Lung microvascular endothelial cell (primary cell): ENCODE results near the gene SENP6. TPM values are rescaled to one million over a fixed set of nuclear protein-coding genes. Genes with fewer than 3 reads are reported as not detected.
A peak's percentile ranks its signal among the peaks of the same experiment; 100 is the strongest.

Source experiments
- DNase-seq, 2 donors: peaks; one replicate each; pipeline versions ENCODE4 v3.0.0 to v3.0.0-alpha.2; 2010; ENCODE audit warnings: low read depth in 2 of 2
- total RNA-seq: library from RNA; depleted of rRNA; stranded (reverse); fragments of >200 nt; gene quantifications from 2 replicates; pipeline ENCODE4 v1.2.1, GENCODE V29; 2014

The SENP6 gene
- total RNA-seq, 1 donor from 2014 or later: 39.5 TPM

DNA sequence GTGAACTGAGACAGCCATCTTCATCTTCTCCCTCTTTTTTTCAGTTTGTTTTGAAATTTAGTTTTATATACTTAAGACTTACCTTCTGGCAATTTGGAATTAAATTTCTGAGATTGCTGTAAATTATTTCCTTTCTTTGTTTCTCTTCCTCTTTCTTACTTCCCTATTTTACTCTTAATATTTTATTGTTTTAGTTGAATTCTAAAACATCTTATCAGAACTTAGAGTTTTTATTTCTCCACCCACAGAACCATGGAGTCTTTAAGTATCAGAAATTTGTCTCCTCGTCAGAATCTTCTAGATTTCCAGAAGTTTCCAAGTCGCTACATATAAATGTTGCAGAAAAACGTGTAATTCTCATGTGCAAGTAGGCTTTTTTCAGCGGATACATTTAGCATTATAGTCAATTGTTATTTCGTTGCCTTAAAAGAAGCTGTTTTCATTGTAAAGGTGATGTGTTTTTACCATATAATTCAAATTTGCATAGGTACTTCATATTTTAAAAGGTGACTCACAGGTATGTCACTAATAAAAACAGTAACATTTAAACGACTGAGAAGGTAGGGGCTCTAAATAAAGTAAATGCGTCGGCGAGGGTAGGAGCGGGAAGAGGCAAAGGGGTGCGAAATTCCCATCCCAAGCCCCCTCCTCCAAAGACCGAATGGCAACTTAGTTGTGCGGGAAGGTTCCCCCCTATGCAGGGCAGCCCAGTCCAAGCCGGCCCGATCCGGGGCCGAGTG, 146.5 kb downstream of the SENP6 start:
- no peak for DNase-seq

DNA sequence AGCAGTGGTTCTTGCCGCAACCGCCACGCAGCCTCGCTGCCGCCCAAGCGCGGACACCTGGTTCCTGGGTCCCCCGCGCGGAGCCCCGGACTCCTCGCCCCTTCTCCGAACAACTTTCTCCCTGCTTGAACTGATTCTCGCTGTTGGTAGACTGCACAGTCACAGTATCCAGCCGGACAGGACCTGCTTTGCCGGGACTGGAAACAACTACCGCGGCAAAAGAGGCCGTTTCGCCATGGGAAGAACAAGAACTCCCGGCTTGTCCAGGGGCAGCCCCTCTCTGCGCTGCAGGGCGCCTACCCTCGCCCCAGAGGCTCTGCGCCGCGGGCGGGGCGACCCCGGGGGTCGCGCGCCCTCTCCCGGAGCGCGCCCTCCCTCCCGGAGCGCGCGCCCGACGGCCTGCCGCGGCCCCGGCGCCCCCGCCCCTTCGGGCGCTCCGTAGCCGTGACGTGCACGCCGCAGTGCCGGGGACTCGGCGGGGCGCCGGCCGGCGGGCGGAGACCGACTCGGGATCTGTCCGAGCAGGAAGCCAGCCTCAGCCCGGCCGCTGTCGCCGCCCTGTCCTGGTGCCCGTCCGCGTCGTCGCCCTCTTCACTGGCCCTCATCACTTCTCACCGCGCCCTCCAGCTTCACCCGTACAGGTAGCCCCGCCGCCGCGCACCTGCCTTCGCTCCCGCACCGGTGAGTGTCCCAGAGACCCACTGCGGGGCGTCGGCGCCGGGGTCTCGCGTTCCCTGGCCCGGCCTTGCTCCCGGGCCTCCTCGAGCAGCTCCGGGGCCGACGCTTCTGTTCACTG, 147.3 kb downstream of the SENP6 start, which contains the start of gene MYO6:
Gene MYO6, plus strand, starts transcription at position 497 of the 796 bp plus-strand sequence. CDS start 68,309 bp downstream, outside the sequence.
- peak; percentile 68 to 76 for DNase-seq

DNA sequence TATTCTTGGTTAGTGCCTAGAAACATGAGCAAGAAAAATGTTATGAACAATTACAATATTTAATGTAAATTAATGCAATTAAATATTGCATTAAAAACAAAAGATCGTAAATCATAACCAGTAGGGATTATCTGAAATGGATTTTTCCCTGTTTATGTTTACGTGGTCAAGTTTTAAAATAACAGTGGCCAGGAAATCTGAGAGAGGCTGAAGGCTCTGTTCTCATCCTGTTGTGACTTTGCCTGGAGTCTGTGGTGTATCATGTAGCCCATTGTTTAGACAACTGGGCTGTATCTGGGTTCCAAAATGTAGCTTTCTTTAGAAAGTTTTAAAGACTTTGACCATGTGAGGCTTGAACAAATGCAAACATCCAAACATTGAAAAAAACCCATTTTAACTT, 149.8 kb downstream of the SENP6 start:
- DNase-seq: peak; percentile 45 to 82

DNA sequence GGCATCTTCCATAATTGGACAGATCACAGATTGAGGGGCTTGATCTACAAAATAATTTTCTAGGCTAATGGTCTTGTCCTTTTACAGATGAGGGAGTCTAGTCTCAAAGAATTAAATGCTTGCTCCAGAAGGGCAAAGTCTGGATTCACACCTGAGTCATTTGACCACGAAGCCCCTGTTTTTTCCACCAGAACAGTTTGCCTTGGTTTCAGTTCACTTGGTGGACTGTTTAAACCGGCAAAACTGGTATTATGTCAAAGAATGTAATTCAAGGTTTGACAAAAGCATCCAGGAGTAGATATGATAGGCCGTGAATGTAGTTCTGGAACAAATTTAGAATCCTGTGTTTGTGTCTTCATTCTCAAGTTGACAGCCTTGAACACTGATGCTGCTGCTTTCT, 150.7 kb downstream of the SENP6 start:
- peak; percentile 15 to 30 for DNase-seq

DNA sequence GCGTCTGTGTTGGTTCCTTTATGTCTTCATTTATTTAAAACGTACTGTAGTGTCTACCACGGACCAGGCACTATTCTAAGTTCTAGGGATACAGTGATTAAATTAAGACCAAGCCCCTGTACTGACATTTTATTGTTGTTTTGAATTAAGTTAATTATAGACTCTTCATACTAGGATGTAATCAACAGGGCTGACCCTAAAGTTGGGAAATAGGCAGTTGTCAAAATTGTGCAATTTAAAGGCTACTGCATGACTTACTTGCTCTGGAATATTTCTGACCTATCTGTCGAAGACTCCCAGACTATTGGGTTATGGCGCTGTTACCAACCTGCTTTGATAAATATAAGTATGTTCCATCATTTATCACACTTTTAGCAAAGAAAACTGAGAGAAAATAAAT, 154.0 kb downstream of the SENP6 start:
- DNase-seq: no peak

DNA sequence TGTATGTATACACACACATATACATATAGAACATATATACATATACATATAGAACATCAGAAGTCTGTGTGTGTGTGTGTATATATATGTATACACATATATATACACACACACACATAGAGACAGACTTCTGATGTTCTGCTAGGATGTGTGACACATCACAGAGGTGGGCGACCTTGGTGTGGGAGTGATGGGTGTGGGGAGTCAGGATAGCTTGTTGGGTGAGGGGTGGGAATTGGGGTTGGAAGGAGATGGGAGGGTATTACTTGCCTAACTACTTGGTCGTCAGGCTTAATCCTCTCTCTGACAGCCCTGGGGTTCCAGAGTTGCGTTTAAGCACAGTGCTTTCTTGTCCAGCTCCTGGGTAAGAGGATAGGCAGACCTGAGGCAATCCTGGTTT, 155.6 kb downstream of the SENP6 start:
- DNase-seq: no peak

DNA sequence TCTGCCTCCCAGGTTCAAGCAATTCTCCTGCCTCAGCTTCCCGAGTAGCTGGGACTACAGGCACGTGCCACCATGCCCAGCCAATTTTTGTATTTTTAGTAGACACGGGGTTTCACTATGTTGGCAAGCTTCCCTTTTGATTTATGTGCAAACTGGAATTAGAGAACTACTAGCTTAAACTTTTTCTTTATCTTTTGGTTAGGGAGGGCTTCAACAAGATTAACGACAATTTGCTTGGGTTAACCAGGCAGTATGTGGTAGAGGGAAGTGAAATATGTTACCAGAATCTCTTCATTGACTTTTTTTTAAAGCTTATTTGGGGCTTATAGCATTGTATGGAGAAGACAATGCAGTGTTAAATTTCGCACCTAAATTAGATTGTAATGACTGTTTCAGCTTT, 156.4 kb downstream of the SENP6 start:
- no peak for DNase-seq

DNA sequence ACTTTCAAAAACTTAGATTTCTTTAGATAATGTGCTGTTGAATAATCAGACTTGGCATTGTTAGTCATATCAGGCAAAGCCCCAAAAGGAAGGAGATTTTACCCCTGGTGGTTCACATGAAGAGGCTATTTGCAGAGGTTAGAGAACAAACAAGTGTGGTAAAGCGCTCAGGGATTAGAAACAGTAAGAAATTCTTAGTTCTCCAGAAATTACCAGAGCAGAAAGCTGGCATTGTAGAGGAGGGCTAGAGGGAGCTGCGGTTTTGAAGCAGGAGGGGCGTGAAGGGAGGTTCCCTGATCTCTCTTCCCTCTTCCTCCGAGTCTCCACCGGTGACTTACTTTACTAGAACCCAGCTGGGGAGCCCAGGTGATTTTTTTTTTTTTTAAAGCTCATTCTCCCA, 157.5 kb downstream of the SENP6 start:
- no peak for DNase-seq

DNA sequence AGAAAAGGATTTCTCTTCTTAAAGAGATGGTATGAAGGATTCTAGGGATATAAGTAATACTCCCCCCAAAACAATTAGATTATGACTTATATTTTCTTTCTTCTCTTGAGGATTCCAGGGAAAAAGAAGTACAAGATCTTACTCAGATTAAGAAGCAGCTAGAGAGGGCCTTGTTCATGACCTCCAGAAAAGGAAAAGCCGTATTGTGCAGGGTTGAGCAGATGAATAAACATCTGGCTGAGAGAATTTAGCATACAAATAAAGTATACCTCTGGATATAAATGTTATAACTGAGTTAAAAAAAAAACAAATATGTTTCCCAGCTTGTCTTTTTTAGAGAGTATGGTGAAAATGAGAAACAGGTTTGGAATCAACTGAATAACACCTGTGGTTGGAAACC, 158.6 kb downstream of the SENP6 start:
- no peak for DNase-seq

DNA sequence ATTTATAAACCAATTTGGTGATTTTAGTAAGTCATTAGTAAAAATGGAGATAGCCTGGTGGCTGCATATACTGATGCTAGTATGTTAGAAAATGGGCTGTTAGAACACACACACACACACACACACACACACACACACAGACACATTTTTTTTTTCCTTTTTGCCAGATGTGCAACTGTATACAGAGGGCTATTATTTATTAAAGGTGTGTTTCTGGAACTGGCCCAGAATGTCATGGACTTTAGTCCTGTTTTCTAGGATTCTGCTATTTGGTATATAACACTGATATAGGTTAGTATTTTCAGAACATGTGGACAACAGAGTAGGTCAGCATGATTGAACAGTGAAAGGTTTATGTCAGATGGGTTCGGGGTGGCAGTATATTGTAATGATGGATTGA, 159.8 kb downstream of the SENP6 start:
- no peak for DNase-seq

DNA sequence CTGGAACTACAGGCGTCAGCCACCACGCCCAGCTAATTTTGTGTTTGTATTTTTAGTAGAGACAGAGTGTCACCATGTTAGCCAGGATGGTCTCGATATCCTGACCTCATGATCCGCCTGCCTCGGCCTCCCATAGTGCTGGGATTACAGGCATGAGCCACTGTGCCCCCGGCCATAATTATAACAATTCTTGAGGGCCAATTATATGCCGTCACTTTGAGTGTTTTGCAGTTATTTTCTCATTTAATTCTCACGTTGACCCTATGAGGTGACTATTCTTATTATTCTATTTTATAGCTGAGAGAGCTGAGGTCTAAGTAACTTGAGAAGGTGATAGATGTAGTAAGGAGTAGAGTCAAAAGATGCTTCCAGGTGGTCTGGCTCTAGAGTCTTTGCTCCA, 160.4 kb downstream of the SENP6 start:
- DNase-seq: no peak

DNA sequence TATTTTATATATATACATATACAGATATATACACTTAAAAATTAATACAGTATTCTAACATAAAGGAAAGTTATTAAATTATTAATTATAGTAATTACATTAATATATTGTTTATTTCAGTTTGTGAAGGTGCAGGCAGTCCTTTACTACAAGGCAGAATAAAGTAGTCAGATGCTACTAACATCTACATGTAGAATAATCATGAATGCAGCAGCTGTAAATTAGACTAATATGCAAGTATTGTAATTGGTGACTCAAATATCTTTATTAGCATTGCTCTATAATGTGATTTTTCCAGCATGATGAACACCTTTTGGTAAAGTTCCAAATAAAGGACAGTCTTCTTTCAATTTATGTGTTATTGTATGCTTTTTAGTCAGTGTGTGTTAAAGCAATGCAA, 164.7 kb downstream of the SENP6 start:
- no peak for DNase-seq

Other genes with a start within 250 kb of the SENP6 start
- 3.7 and 13.3 TPM in 2 replicates for gene FILIP1, start 108.1 kb upstream of the SENP6 start, total RNA-seq
- gene MYO6, start 147.4 kb downstream of the SENP6 start, total RNA-seq: 22.2 and 26.4 TPM in 2 replicates